Stimulated activated CD4-positive, alpha-beta T cell treated with anti-CD3 and anti-CD28 coated beads, Interleukin-2, amount 100 ng/mL, for 24 hours (primary cell): ENCODE data around the gene SERPINB13.

Source experiments
- DNase-seq, 2 donors: peaks; one replicate each; pipeline ENCODE4 v3.0.0-alpha.2; 2020

The SERPINB13 gene

GRCh38 chr18:63586966-63587365 is at the start of gene SERPINB13:
Gene SERPINB13 (plus strand): TSS chr18:63587343. CDS start chr18:63588668, 1,325 bp downstream.
- no peak for DNase-seq

- no peak for DNase-seq
These were observed 47.1 kb upstream of the SERPINB13 start for GRCh38 chr18:63539904-63540510.

- DNase-seq, result no peak
These were observed 45.1 kb upstream of the SERPINB13 start, which contains the start of gene SERPINB12 for GRCh38 chr18:63542069-63542468. Gene SERPINB12 (plus strand): TSS chr18:63542369. CDS start chr18:63556160, 13,791 bp downstream.

- no peak for DNase-seq
These were observed 43.1 kb upstream of the SERPINB13 start for GRCh38 chr18:63544017-63544416.

GRCh38 chr18:63545000-63545399 is 42.1 kb upstream of the SERPINB13 start:
- DNase-seq, result no peak

GRCh38 chr18:63550068-63550467 is 37.1 kb upstream of the SERPINB13 start:
- no peak for DNase-seq

- DNase-seq, result no peak
These were observed 35.4 kb upstream of the SERPINB13 start for GRCh38 chr18:63551769-63552168.

- no peak for DNase-seq
These were observed 34.6 kb upstream of the SERPINB13 start for GRCh38 chr18:63552581-63552980.

GRCh38 chr18:63553081-63553480 is 34.1 kb upstream of the SERPINB13 start:
- no peak for DNase-seq

- no peak for DNase-seq
These were observed 27.3 kb upstream of the SERPINB13 start for GRCh38 chr18:63559567-63560491.

- DNase-seq, result no peak
These were observed 24.9 kb upstream of the SERPINB13 start for GRCh38 chr18:63562284-63562683.

GRCh38 chr18:63564021-63564420 is 23.1 kb upstream of the SERPINB13 start:
- DNase-seq, result no peak

GRCh38 chr18:63564561-63564960 is 22.6 kb upstream of the SERPINB13 start:
- no peak for DNase-seq

GRCh38 chr18:63567276-63567675 is 19.9 kb upstream of the SERPINB13 start:
- no peak for DNase-seq

GRCh38 chr18:63567825-63568224 is 19.3 kb upstream of the SERPINB13 start:
- no peak for DNase-seq

GRCh38 chr18:63570721-63571120 is 16.4 kb upstream of the SERPINB13 start:
- DNase-seq, result no peak

GRCh38 chr18:63575681-63576080 is 11.5 kb upstream of the SERPINB13 start:
- DNase-seq, result no peak

- no peak for DNase-seq
These were observed 8.7 kb upstream of the SERPINB13 start for GRCh38 chr18:63578357-63578958.

- no peak for DNase-seq
These were observed 7.5 kb upstream of the SERPINB13 start for GRCh38 chr18:63579616-63580015.

GRCh38 chr18:63585988-63586387 is 1.2 kb upstream of the SERPINB13 start:
- no peak for DNase-seq

GRCh38 chr18:63586431-63586830 is 712 bp upstream of the SERPINB13 start:
- DNase-seq, result no peak

- DNase-seq, result no peak
These were observed 1.8 kb downstream of the SERPINB13 start for GRCh38 chr18:63588909-63589308.

- DNase-seq, result no peak
These were observed 3.2 kb downstream of the SERPINB13 start for GRCh38 chr18:63590373-63590772.
